Non-pigmented ciliary epithelial cell (primary cell): ENCODE data around the gene SULF2.

Experiments used
- DNase-seq: peaks from one replicate; pipeline ENCODE4 v3.0.0-alpha.2; 2010; ENCODE audit warnings: low read depth

Gene SULF2

DNA sequence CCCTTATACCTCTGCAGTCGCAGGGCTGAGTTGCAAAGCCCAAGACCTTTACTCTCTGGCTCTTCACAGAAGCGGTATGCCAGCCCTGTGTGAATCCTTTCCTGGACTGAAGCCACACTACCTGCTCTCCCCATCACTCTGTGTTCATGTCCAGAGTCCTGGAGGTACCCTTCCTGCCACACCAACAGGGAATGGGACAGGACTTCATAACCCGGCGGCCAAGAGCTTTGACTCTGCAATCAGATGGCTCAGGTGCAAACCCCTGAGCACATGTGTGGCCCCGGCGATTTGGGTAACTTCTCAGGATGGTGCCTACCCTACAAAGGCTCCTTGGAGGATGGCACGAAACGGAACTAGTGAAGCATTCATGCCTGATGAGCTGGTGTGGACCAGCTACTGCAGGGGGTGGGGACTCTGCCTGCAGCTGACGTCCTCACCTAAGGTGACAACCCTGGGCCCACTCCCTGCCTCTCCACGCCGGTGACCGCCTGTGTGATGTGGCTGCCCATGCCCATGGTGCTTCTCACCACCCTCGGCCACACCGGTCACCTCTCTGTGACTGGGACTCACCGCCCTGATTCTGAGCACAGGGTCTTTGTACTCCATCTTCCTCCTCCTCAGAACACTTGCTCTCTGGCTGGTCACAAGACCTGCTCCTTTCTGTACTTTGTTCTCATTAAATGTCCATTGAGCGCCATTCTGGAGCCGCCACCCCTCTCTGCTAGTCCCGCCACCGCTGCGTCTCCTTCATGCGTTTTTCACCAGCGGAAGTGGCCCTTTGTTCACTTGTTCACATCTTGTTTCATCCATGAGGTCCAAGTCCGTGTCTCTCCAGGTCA lies 116.7 kb downstream of the SULF2 start:
- DNase-seq, result no peak

DNA sequence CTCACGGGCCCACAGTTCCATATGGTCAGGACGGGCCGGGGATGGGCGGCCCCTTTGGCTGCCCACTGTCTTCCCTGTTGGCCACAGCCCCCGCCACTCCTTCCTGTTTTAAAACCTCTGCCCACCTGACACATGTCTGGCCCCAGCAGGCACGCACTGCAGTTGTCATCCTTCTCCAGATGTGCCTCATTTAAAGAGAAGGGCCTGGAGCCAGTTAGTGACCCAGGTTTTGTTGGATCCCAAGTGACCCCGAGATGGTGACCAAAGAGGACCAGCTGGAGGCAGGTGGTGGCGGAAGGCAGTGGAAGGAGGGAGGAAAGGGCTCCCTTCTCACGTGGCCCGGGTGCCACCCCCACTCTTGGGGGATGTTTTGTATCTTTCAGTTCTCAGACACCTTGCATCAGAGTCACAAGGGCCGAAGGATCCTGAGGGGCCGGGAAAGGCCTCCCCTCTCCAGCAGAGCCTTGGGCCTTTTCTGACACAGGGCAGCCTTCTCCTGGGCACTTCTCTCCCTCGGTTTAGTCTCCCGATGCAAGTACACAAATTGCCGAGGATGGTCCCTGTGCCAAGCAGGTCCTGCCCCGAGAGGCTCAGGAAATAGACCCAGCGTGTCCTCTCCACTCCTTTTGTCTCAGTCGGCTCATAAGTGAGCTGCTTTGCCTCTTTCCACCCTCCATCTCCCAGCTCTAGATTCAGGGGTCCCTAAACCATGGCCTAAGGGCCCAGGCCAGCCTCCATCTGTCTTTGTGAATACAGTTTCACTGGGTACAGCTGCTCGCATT lies 117.6 kb downstream of the SULF2 start:
- no peak for DNase-seq

DNA sequence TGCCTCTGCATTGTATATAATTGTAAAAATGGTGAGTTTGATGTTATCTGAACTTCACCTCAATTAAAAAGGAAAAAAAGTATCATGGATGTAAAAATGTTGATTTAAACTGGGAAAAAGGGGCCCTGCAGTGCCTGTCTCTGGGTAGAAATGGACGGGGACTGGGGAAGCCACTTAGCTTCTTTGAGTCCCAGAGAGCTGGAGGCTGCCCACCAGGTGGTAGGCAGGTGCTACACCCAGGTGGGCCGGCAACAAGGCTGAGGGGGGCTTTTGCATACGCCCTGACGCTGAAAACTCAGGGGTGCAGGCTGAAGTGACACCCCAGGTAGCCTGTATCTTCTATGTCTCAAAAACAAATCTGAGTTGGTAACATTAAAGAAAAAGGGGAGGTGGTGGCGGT lies 118.2 kb downstream of the SULF2 start:
- DNase-seq, result no peak

DNA sequence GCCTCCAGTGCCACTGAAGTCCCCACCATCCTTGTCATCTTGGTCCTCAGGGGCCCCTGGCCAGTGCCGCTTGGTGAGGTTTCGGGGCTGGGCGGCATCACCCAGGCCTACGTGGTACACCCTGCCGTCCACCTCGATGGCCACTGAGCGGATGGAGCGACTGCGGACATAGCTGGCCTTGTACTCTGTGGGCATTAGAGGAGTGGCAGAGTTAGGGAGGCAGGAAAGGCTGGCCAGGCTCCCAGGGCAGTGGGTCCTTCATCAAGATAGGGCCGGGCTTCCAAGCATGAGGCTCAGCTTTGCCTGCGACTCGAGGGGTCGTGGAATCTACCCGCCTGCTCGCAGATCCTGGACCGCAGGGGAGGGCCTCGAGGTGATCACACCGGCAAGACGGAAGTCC lies 119.0 kb downstream of the SULF2 start:
- DNase-seq, result no peak

DNA sequence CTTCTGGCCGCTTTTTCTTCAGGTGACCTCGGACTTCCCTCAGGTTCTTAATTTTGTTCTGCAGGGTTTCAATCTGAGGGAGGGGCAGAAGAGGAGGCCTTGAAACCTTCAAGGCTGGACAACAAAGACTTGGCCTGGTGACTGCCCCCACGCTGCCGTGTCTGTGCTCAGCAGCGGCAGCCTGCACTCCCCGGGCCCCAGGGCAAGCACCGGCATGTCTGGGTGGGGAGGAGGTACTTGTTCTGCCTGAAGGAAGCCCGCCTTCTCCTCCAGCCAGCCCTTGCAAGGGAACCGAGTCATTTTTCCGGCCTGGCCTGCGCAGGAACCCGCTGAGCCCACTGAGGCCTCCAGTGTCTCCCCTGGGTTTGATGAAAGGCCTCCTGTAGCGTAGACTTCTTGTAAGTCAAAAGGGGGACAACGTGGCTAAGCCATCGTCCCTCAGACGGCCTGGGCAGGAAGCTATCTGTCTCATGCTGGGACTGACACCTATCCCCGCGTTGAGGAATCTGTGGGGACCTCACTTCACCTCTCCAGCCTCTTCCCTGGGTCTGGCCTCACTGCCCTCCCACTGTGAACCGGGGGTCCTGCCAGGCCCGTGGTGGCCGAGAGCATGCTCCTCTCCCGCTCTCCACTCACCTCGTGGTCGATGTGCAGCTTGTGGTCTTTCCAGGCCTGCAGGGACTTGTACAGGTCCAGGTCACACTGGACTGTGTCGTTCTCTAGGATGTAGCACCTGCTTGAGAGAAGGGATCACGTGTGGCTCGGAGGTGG lies 119.9 kb downstream of the SULF2 start:
- no peak for DNase-seq

DNA sequence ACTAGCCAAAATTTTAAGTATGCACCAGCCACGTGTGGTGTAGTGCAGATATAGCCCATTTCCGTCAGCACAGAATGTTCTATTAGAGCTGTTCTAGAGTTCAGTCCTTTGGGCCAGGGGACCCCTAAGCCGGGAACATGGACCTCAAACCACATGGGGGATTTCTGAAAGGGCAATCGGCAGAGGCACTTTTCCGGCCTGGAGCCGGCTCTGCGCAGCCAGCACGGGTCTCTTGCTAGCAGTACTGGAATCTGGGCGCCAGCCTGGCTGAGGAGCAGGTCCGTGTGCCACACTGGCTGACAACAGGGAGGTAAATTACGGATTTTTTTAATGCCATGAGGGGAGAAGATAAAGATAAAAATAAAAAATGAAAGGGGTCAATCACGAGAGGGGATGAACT lies 120.5 kb downstream of the SULF2 start:
- no peak for DNase-seq

DNA sequence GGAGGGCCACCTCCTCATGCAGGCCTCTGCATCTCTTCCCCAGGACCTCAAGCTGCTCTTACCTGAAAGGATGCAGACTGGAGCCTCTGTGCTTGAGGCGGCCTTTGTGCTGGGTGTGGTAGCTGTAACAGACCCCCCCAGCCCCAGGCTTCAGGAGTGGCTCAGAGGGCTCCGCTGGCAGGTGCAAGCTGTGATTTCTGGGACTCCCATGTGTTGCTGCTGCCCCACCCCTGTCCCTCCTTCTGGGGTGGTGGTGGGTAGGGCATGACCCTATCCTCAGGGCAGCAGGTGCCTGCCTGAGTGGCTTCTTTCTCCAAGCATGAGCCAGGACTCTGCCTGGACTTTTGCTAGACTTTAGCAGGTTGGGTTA lies 121.2 kb downstream of the SULF2 start:
- DNase-seq, result no peak

DNA sequence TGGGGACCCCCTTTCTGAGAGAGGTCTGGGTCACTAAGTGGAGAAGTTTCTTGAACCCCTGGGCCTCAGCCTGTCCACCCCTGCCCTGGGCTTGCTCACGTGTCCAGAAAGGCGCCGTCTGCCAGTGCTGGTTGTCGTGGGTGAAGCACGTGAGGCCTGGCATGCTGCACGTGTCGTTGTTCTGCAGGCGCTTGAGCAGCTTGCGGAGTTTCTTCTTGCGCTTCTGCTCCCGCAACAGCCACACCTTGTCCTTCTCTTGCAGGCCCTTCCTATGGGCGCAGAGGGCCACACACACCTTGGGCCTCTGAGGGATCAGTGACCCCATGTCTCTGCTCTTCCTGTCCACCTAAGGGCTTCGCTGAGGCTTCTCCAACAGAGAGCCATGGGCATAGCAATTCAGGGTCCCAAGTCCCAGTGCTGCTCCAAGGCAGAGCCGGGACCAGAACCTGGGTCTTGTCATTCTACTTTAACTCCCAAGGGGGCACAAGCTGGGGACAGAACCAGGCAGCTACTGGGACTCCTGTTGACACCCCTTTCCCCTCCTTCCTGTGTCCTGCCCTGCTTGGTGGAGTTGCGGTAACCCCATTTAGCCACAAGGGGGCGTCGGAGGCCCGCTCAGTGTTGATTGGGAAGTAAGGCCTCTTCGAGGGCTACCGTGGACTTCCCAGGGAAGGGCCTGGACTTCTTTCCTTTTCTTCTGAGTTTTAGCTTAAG lies 121.8 kb downstream of the SULF2 start:
- no peak for DNase-seq

DNA sequence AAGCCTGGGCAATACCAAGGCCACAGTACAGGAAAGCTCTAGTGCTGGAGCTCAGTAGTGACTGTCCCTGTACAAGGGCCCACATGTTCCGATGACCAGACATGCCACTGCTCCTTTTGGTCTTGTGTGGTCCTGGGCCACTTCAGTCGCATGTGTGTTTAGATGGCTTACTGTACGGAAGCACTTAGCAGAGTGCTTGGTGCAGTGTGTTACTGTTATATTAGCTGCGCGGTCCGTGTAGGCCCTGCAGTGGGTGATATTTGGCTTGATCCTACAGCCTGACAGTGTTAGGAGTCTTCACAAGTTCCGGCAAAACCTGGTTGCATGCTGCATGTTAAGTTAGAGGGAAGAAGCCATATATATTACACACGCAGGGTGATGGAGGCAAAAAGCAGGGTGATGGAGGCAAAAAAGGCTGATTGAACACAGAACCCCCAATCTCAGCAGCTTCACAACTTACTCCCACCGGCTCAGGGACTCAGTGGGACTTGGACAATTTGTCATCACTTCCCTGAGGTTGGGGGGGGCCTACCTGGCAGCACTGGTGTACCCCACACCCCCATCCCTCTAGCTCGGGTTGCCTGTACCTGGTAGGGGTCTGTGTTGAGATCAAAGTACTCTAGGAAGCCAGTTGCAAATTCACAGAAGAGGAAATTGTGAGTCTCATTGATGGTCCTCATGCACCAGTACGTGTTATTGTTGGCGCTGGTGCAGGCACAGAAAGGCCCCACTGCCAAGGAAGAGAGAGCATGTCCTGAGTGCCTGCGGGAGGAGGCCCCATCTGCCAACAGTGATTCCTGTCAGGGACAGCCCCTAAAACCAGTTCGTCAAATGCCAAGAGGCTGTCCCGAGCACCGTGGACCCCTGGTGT lies 122.6 kb downstream of the SULF2 start:
- no peak for DNase-seq

DNA sequence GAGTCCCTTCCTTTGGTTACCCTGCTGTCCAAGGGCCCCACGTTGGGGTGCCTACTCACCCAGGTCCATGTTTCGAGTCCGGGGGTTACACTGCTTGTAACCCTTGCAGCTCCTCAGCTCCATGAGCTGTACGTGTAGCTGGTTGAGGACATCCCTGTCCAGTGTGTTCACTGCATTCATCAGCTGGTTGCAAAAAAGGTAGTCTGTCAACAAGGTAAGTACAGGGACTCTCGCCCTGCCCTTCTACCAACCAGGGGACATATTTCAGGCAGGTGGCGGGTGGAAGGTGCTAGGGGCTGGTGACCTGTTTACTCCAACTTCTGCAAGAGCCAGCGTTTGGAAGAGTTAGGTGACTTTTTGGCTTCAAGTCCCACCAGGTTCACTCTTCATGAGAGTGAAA lies 123.6 kb downstream of the SULF2 start:
- no peak for DNase-seq

DNA sequence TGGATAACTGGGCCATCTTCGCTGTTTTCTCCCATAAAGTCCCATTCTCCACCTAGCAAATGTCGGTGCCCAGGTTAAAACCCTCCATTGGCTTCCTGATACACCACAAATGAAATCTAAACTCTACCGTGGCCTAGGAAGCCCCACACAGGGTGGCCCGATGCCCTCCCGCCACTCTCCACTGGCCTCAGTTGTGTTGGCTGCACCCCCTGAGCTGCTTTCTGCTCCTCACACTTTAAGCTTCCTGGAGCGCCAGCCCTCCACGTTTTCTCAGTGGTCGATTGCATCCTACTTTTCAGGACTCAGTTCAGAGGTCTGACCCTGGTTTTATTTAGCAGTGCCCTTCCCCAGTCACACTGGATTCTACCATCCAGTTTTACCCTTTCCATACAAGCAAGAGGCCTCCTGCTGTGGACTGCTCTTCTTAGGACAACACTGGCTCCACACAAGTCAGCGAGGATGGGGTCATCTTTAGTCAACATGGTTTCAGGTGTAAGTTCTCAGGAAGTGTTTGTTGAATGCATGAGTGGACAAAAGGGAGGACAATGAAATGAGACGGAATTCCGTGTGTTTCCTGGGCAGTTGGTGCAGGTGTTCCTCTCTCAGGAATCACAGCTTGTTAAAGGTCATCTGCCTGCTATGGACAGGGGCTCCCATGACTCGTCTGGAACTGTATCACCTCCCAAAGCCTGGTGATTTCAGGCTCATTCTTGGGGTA lies 124.1 kb downstream of the SULF2 start:
- no peak for DNase-seq

DNA sequence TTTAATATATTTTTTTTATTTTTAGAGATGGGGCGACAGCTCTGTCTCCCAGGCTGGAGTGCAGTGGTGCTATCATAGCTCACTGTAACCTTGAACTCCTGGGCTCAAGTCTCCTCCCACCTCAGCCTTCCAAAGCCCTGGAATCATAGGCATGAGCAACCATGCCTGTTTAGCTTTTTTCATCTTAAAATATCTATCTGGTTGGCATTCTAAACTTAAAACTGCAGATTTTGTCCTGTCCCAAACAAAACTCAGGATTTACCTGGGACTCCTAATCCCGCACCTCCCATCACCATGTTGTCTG lies 124.7 kb downstream of the SULF2 start:
- DNase-seq, result no peak

DNA sequence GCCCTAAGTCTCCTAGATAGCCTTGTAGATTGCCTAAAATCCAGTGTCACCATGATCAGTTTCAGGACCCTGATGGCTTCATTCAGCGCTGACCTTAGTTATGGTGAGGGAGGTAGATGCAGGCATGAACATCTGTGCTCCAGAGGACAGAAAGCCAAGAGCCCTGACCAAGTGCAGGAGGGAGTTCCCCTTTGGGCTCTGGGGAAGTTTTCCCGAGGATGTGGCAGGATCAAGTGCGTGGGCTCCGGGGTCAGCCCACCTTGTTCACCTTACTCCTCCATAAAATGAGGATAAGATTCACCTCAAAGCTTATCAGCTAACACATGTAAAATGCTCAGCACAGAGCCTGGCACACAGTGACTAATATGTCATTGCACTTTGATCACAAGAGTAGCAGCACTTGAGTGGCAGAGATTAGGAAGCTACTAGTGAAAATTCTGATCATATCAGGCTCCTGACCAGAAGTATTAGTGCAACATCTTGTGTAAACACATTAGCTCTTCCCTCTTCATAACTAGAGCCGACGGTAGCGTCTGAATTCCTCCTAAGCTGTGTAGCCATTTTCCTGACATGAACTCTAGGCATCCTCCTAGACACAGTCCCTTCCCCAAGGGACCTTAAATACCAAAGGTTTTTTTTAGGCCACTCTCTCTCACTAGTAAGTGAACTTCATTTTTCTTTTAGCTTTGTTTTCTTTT lies 125.2 kb downstream of the SULF2 start:
- DNase-seq, result no peak

DNA sequence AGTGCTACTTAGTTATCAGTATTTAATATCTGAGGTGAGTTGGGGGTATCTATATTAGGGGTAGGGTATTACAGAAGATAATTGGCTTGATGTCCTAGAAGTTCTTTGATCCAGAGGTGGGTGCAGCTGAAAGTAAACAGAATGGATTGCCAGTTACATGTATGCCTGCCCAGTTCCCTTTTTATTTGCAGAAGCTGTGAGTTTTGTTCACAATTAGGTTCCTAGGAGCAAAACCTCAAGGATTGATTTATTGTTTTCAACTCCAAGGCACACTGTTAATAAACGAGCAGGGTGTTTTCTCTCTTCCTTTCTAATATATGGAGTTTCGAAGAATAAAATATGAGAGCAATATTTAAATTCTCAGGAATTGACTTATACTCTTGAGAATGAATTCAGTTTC lies 129.0 kb downstream of the SULF2 start:
- DNase-seq, result no peak

DNA sequence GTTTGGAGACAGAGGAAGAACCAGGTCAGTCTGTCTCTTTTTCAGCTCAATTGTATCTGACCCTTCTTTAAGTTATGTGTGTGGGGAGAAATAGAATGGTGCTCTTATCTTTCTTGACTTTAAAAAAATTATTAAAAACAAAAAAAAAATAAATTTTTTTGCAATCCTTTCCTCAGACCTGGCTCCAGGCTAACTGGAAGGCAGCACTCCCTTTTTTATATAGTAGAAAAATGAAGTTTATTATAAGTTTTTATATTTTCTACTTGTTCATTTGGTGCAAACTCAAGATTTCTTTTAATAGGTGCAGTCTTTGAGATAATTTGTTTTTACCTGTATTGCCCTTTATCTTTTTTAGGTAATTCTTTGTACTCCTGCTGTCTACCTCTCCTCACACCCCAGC lies 129.6 kb downstream of the SULF2 start:
- no peak for DNase-seq

DNA sequence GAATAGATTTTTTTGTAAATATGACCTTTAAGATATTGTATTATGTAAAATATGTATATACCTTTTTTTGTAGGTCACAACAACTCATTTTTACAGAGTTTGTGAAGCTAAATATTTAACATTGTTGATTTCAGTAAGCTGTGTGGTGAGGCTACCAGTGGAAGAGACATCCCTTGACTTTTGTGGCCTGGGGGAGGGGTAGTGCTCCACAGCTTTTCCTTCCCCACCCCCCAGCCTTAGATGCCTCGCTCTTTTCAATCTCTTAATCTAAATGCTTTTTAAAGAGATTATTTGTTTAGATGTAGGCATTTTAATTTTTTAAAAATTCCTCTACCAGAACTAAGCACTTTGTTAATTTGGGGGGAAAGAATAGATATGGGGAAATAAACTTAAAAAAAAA lies 130.9 kb downstream of the SULF2 start:
- DNase-seq, result no peak

DNA sequence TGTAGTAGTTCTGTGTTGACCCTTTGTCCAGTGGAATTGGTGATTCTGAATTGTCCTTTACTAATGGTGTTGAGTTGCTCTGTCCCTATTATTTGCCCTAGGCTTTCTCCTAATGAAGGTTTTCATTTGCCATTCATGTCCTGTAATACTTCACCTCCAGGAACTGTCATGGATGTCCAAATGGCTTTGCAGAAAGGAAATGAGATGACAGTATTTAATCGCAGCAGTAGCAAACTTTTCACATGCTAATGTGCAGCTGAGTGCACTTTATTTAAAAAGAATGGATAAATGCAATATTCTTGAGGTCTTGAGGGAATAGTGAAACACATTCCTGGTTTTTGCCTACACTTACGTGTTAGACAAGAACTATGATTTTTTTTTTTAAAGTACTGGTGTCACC lies 131.4 kb downstream of the SULF2 start:
- DNase-seq, result no peak

DNA sequence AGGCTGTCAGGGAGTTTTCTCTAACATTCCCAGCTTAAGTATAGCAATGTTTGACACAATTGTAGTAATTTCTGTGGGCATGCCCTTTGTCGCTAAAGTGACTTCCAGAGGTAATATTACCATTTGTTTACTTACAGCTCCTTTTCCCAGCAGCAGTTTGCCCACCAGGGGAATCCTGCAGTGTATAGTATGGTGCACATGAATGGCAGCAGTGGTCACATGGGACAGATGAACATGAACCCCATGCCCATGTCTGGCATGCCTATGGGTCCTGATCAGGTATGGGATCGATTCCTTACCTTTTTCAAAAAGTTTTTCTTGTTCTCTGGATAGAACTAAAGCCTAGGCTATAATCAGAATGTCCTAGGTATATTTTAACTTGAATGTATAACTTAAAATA lies 132.5 kb downstream of the SULF2 start:
- DNase-seq, result no peak

DNA sequence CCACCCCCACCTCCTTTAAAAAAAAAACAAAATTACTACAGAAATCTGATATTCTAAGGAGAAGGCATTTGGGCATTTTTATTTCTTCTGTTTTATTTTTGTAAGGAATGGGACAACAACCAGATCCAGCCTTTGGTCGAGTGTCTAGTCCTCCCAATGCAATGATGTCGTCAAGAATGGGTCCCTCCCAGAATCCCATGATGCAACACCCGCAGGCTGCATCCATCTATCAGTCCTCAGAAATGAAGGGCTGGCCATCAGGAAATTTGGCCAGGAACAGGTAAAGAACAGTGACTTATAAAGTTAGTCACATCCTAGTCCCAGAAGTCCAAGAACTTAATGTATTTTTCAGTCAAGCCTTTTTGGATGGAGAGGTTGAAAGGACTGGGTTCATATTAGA lies 133.0 kb downstream of the SULF2 start:
- no peak for DNase-seq

DNA sequence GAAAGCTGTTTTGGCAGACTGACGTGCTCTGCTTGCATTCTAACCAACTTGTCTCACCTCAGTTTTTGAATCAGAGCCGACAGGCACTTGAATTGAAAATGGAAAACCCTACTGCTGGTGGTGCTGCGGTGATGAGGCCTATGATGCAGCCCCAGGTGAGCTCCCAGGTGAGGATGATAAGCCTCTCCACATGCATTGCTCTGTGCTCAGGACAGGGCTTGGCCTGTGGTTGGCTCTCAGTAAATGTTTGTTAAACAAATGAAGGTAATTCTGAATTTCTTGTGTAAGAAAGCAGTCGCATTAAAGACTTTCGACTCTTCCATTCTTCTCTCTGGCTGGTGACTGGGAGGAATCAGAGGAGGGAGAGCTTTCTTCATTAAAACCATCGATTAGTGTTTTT lies 136.3 kb downstream of the SULF2 start:
- no peak for DNase-seq
